PC-3 (cell line): ENCODE measurements around the gene IDE. TPM values are rescaled to one million over a fixed set of nuclear protein-coding genes. Genes with fewer than 3 reads are reported as not detected.
"Not testable (repeated sequence)": the region's sequence is repeated elsewhere in the genome, so short reads cannot be mapped to it uniquely, and the experiment has no call there.

Source experiments
- ATAC-seq: fragments of 200-7000 bp; cut with Tn5 transposase; 2 replicates; pipeline ENCODE4 v1.9.1; 2020; ENCODE audit warnings: mild to moderate bottlenecking, moderate library complexity
- BruUV-seq: library from RNA; stranded (reverse); fragments of 400-500 nt; replicated peaks from 2 replicates; lab custom pipeline; 2021; lab: Mats Ljungman, UMichigan
- CTCF ChIA-PET: fragments of 300-600 bp; sonication (Branson Sonifier 250); formaldehyde crosslinking; loops from one replicate; lab custom pipeline; 2022; ENCODE audit warnings: antibody characterized with exemption; lab: Charles Lee
- POLR2A ChIA-PET: fragments of 300-600 bp; sonication (Branson Sonifier 250); formaldehyde crosslinking; loops from one replicate; lab custom pipeline; 2022; ENCODE audit warnings: antibody characterized with exemption; ENCODE audit not compliant: unreplicated experiment; lab: Charles Lee
- DNase-seq: peaks from one replicate; pipeline ENCODE4 v3.0.0-alpha.2; 2015
- H2AFZ ChIP-seq: fragments of 300-600 bp; sonication (generic); 2 replicates; pipeline ENCODE4 v1.6.0; 2016; ENCODE audit warnings: antibody characterized with exemption, low read length
- H3F3A ChIP-seq: fragments of 300-600 bp; sonication (generic); one replicate; pipeline ENCODE4 v1.6.0; 2017; ENCODE audit warnings: antibody characterized with exemption, low read length, control low read depth, mild to moderate bottlenecking; ENCODE audit not compliant: unreplicated experiment
- H3K27ac ChIP-seq: fragments of 300-600 bp; sonication (generic); 2 replicates; pipeline ENCODE4 v1.5.1; 2016; ENCODE audit warnings: mild to moderate bottlenecking, low read length
- H3K27me3 ChIP-seq: fragments of 300-600 bp; sonication (generic); 2 replicates; pipeline ENCODE4 v1.6.1; 2016; ENCODE audit warnings: low read length, mixed read lengths
- H3K36me3 ChIP-seq: fragments of 300-600 bp; sonication (generic); 2 replicates; pipeline ENCODE4 v1.6.1; 2016; ENCODE audit warnings: low read depth, mixed run types, low read length, mixed read lengths
- H3K4me1 ChIP-seq: fragments of 300-600 bp; sonication (generic); 2 replicates; pipeline ENCODE4 v1.5.1; 2016; ENCODE audit warnings: low read length; ENCODE audit not compliant: insufficient read depth
- H3K4me2 ChIP-seq: fragments of 300-600 bp; sonication (generic); 2 replicates; pipeline ENCODE4 v1.6.0; 2016; ENCODE audit warnings: low read length
- H3K4me3 ChIP-seq: fragments of 300-600 bp; sonication (generic); 2 replicates; pipeline ENCODE4 v1.5.1; 2016; ENCODE audit warnings: mild to moderate bottlenecking, low read length, mixed read lengths
- H3K79me2 ChIP-seq: fragments of 300-600 bp; sonication (generic); 2 replicates; pipeline ENCODE4 v1.6.1; 2017; ENCODE audit warnings: low read length, mixed read lengths
- H3K9ac ChIP-seq: fragments of 300-600 bp; sonication (generic); 2 replicates; pipeline ENCODE4 v1.6.0; 2016; ENCODE audit warnings: mild to moderate bottlenecking, low read length
- H3K9me2 ChIP-seq: fragments of 300-600 bp; sonication (generic); replicated peaks from 2 replicates; pipeline ENCODE4 v1.6.1; 2016; ENCODE audit warnings: mixed run types, low read length, mixed read lengths
- H3K9me3 ChIP-seq: fragments of 300-600 bp; sonication (generic); 2 replicates; pipeline ENCODE4 v1.6.1; 2016; ENCODE audit warnings: low read length, mixed read lengths
- H4K20me1 ChIP-seq: fragments of 300-600 bp; sonication (generic); 2 replicates; pipeline ENCODE4 v1.6.1; 2016; ENCODE audit warnings: low read length, mixed read lengths
- EZH2 ChIP-seq: fragments of 300-600 bp; sonication (generic); IDR thresholded peaks from one replicate; pipeline ENCODE4 v1.6.1; 2017; ENCODE audit warnings: antibody characterized with exemption, mild to moderate bottlenecking, low read length; ENCODE audit not compliant: unreplicated experiment
- EZH2phosphoT487 ChIP-seq: fragments of 300-600 bp; sonication (generic); IDR thresholded peaks from 2 replicates; pipeline ENCODE4 v1.6.1; 2018; ENCODE audit warnings: mild to moderate bottlenecking, antibody characterized with exemption, low read length, borderline replicate concordance
- intact Hi-C: fragments of 100-400 bp; cut with micrococcal nuclease; formaldehyde crosslinking; loops from 2 replicates; pipeline ENCODE4 v1.9.0; 2023
- total RNA-seq: library from RNA; depleted of rRNA; stranded (reverse); fragments of >200 nt; gene quantifications from 2 replicates; pipeline ENCODE4 v1.2.3, GENCODE V29; 2014
- TF ChIP-seq, protein P1 (sequence below): fragments of 300-600 bp; sonication (generic); conservative IDR thresholded peaks from 2 replicates; pipeline ENCODE4 v1.5.1; 2017; ENCODE audit warnings: antibody characterized with exemption, low read depth, mild to moderate bottlenecking, low read length

Gene IDE
- total RNA-seq, 1 experiment from 2014 or later, result 28.7 TPM

DNA sequence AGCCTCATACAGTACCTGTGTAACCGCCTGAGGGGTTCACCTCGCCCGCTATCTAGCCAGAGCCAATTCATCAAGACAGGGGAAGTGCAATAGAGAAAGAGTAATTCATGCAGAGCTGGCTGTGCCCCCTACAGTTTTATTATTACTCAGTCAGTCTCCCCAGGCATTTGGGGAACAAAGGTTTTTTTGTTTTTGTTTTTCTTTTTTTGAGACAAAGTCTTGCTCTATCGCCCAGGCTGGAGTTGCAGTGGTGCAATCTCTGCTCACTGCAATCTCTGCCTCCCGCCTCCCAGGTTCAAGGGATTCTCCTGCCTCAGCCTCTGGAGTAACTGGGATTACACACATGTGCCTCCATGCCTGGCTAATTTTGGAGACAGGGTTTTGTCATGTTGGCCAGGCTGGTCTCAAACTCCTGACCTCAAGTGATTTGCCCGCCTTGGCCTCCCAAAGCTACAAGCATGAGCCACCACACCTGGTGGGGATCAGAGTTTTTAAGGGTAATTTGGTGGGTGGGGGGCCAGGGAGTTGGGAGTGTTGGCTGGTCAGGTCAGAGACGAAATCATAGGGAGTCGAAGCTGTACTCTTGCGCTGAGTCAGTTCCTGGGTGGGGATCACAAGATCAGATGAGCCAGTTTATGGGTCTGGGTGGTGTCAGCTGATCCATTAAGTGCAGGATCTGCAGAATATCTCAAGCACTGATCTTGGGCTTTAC, 166.4 kb downstream of the IDE start:
- Histone ChIP-seq H2AFZ (peak overlapping the region; percentile 37; the same call in 1 of the 2 replicates), H3K9me2 (no peaks in the 10 kb centered on the region), H3K79me2 (no peaks in the 10 kb centered on the region), H3K27ac (peak overlapping the region; percentile 78), H3K4me2 (peak overlapping the region; percentile 61), H3K9me3 (no peaks in the 10 kb centered on the region), H3K9ac (peak overlapping the region; percentile 39; the same call in 1 of the 2 replicates), H3K36me3 (no peaks in the 10 kb centered on the region), H3F3A (no peaks in the 10 kb centered on the region), H3K4me3 (no peak overlapping the region), H3K4me1 (peaks cover 21% of the 10 kb centered on the region), H3K27me3 (no peaks in the 10 kb centered on the region), H4K20me1 (no peaks in the 10 kb centered on the region)
- ChIA-PET CTCF (no interaction called here), POLR2A (no interaction called here)
- BruUV-seq, result no TSS peak
- ATAC-seq (peak; percentile 90), DNase-seq (peak; percentile 81)
- intact Hi-C loops, result no loop called here
- TF ChIP-seq, protein P1, sequence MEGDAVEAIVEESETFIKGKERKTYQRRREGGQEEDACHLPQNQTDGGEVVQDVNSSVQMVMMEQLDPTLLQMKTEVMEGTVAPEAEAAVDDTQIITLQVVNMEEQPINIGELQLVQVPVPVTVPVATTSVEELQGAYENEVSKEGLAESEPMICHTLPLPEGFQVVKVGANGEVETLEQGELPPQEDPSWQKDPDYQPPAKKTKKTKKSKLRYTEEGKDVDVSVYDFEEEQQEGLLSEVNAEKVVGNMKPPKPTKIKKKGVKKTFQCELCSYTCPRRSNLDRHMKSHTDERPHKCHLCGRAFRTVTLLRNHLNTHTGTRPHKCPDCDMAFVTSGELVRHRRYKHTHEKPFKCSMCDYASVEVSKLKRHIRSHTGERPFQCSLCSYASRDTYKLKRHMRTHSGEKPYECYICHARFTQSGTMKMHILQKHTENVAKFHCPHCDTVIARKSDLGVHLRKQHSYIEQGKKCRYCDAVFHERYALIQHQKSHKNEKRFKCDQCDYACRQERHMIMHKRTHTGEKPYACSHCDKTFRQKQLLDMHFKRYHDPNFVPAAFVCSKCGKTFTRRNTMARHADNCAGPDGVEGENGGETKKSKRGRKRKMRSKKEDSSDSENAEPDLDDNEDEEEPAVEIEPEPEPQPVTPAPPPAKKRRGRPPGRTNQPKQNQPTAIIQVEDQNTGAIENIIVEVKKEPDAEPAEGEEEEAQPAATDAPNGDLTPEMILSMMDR, result no peak
- TF ChIP-seq EZH2 (no peak), EZH2phosphoT487 (no peak)

DNA sequence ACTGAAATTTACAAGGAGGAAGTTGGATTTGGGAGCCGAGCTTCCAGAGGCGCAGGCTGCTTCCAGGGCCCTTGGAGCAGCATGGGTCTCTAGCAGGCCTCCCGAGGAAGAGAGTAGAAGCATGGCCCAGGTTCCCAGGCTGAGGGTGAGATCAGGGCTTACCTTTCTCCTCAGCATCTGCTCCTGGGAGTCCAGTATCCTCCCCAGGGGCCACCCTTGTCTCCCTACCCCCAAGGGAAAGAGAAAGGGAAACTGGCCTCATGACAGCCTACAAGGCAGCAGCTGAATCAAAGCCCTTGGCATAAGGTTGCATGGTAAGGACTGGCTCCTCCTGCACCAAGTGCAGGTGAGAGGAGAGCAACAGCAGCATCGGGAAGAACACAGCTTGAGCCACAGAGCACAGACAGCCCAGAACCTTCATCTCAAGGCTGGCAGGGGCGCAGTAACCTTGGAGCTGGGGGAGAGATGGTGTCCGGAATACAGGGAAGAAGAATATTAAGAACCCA, 168.4 kb downstream of the IDE start:
- no peak overlapping the region for H3K4me3 ChIP-seq
- ChIA-PET CTCF (no interaction called here), POLR2A (no interaction called here)
- no peak for DNase-seq
- H3K9ac ChIP-seq, result no peak overlapping the region
- TF ChIP-seq EZH2, result no peak
- no peak for TF ChIP-seq EZH2phosphoT487
- peaks cover 21% of the 10 kb centered on the region for H3K4me1 ChIP-seq
- no peak overlapping the region for H3K4me2 ChIP-seq
- H3K79me2 ChIP-seq, result no peaks in the 10 kb centered on the region
- H4K20me1 ChIP-seq, result no peaks in the 10 kb centered on the region
- no peaks in the 10 kb centered on the region for H3K9me3 ChIP-seq
- H3K27me3 ChIP-seq, result no peaks in the 10 kb centered on the region
- no peaks in the 10 kb centered on the region for H3K36me3 ChIP-seq
- H2AFZ ChIP-seq, result no peak overlapping the region
- no peak overlapping the region for H3K27ac ChIP-seq
- H3F3A ChIP-seq, result no peaks in the 10 kb centered on the region
- no TSS peak for BruUV-seq
- no peak for ATAC-seq
- intact Hi-C loops, result no loop called here
- no peaks in the 10 kb centered on the region for H3K9me2 ChIP-seq

DNA sequence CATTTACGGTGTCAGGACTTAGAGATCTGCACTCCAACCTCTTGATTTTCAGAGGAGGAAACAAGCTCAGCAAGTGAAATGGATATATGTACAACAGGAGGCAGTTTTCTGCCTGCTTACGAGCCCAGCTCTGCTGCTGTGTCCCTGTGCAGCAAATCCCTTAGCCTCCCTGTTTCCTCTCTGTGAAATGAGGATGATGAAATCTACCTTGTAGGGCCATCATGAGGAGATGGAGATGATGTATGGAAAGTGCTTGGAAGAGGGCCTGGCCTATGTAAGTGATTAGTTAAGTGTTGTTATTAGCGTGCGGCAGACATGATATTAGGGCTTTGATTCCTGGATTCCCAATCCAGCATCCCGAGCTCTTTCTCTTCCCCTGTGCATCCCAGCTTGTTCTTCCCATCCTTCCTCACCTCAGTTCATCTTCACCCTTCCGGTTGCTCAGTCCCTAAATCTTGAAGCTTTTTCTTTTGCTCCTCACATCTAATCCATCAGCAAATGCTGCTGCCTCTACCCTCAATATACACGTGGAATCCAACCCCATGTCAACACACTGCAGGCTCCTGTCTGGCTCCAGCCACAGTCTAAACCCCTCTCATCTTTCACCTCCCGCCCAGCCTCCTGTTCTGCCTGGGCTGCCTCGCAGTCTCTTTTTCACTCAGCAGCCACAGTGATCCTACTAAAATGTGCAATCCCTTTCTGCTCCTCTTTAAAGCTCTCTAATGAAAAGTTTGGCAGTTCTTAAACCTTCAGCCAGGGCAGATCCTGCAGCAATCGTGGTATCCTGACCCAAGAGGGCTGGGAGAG, 169.1 kb downstream of the IDE start:
- DNase-seq (no peak), ATAC-seq (no peak)
- intact Hi-C loops, result no loop called here
- no peak overlapping the region for H3K9ac ChIP-seq
- no peaks in the 10 kb centered on the region for H3K9me3 ChIP-seq
- no peaks in the 10 kb centered on the region for H4K20me1 ChIP-seq
- H2AFZ ChIP-seq, result no peak overlapping the region
- no peaks in the 10 kb centered on the region for H3K27me3 ChIP-seq
- H3K9me2 ChIP-seq, result no peaks in the 10 kb centered on the region
- H3K4me3 ChIP-seq, result no peak overlapping the region
- H3K27ac ChIP-seq, result no peak overlapping the region
- ChIA-PET POLR2A (no interaction called here), CTCF (no interaction called here)
- no TSS peak for BruUV-seq
- no peaks in the 10 kb centered on the region for H3F3A ChIP-seq
- H3K4me2 ChIP-seq, result no peak overlapping the region
- peaks cover 21% of the 10 kb centered on the region for H3K4me1 ChIP-seq
- no peak for TF ChIP-seq EZH2phosphoT487
- TF ChIP-seq, protein P1, result no peak
- no peak for TF ChIP-seq EZH2
- no peaks in the 10 kb centered on the region for H3K79me2 ChIP-seq
- H3K36me3 ChIP-seq, result no peaks in the 10 kb centered on the region

DNA sequence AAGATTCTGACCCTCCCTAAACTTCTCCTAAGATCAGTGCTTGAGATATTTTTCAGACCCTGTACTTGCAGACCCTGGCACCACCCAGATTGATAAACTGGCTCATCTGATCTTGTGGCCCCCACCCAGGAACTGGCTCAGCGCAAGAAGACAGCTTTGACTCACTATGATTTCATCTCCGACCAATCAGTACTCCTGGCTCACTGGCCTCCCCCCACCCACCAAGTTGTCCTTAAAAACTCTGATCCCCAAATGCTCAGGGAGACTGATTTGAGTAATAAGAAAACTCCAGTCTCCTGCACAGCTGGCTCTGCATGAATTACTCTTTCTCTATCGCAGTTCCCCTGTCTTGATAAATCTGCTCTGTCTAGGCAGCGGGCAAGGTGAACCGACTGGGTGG, 171.7 kb downstream of the IDE start:
- H3K27ac ChIP-seq, H3K4me3 ChIP-seq, DNase-seq, BruUV-seq, H3K9me3 ChIP-seq, H3K9ac ChIP-seq, POLR2A ChIA-PET, H3K36me3 ChIP-seq, H3K4me1 ChIP-seq, H3K9me2 ChIP-seq, H2AFZ ChIP-seq, CTCF ChIA-PET, ATAC-seq, intact Hi-C loops, H4K20me1 ChIP-seq, H3F3A ChIP-seq, H3K27me3 ChIP-seq, H3K4me2 ChIP-seq, H3K79me2 ChIP-seq: not testable (repeated sequence)
